DMS153 treated with DMSO at 0.1 percent for 48 hours (cell line): ENCODE data around the gene UNC119.
"Not testable (repeated sequence)": the region's sequence is repeated elsewhere in the genome, so short reads cannot be mapped to it uniquely, and the experiment has no call there.

Experiments used
- DNase-seq: peaks from one replicate; lab custom pipeline; 2025; ENCODE audit not compliant: unreplicated experiment; lab: John Stamatoyannopoulos, UW

UNC119 gene

GRCh38 chr17:28552176-28552999 lies at the start of gene UNC119:
TSS of gene UNC119 (minus strand) at chr17:28552624. CDS start at chr17:28552557, 67 bp downstream.
- peak; percentile 62 for DNase-seq

DNA sequence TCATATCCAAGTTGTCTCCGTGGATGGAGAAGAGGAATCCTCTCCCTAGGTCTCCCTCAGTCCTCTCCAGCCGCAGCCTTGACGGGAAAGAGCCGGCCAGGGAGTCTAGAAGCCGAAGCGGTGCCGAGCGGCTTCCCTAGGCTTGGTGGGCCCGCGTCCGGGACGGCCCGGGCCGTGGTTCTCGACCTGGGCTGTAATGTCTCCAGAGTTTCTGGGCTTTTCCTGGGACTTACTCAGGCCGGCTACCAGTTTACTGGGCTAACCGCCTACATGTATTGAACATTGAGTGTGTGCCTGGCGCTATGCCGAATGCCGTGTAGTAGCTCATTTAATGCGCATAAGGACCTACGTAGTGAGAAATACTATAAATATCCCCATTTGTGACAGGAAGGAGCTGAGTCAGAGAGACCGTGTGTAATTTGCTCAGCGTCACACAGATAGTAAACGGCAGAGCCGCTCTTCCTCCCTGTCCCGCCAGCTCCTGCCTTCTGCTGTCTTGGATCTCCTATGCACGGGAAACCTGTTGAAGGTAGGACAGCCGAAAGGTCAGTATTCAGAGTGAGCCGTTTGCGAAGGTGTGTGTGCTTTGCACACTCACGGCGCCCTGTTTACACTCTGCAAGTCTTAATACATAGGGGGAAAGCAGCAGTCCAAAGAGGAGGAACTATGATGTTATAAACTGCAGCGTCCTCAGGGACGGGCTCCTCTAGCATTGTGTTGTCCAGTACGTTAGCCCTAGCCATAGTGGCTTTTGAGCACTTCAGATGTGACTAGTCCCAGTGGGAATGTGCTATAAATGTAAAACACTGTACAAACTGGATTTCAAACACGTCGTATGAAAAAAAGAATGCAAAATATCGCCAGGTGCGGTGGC lies 47.1 kb upstream of the UNC119 start:
- peak; percentile 61 for DNase-seq

DNA sequence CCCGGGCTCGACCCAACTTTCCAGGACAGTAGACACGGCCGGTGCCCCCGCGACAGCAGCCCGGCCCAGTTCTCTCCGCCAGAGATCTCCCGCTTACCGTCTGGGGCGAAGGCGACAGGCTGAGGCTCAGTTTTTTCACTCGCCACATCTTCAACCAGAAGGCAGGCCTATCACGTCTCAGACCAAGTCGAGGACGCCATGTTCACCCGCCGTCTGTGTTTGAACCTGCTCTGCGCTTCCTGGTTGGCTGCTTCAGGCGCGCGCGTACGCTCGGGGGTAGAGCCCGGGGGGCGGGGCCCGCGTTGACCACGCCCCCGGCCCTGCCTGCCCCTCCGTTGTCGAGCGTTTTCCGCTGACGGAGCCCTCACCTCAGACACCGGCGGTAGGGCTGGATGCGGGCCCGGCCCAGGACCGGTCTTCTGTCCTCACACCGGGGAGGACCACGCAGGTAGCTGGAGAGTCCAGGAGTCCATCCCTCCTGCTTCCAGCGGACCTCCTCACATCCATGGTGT lies 46.4 kb upstream of the UNC119 start, which contains the start of gene SPAG5:
TSS of gene SPAG5 (minus strand) at position 227 of the 512 bp plus-strand sequence. CDS start at position 148, 79 bp downstream.
- peak; percentile 95 for DNase-seq

DNA sequence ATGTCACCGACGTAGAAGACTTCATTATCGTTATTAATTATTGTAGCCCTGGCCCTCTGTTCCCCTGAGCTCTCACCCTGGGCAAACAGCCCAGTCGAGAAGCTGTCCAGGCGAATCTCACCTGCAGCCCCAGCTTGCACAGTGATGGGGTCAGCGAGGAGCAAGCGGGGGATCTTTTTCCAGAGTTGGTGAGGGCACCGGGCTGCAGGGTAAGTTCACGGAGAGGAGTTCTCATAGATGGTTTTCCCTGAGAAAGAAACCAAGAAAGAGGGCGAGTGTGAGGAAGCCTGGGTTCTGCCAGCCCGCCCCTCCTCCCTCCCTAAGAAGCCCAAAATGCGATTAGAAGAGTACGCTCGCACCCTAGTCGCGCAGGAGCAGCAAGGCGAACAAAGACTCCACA lies 46.0 kb upstream of the UNC119 start:
- no peak for DNase-seq

DNA sequence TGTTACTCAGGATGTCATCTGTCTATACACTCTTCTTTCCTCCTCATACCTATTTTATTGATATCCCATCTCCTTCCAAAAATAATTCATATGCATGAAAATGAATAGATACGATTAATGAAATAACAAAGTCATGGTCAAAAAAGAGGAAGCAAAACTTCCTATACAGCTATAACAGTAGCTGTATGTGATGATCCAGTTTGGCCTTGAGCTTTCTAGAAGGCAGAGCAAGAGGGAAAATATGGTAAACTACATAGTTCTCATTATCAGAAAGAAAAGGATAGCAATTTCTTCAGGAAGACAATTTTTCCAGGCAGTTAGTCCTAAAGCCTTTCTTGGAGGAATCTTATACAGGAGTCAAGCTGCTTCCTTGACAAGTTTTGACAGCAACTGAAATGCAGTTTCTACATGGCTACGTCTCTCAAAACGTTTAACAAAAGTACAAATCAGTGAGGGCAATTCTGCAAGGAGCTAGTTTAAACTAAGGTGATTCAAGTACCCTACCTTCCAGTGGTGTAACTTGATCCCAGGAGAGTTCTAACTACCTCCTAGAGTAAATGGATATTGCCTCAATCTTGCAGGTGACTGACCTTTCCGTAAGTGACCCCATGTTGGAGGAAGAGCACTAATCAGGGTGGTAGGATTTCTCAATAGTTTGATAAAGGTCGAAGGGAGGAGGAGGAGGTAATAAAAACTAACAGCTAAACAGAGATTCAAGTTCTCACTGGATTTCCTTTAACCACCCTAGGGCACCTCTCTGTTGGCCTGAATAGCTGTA lies 45.4 kb upstream of the UNC119 start:
- no peak for DNase-seq

DNA sequence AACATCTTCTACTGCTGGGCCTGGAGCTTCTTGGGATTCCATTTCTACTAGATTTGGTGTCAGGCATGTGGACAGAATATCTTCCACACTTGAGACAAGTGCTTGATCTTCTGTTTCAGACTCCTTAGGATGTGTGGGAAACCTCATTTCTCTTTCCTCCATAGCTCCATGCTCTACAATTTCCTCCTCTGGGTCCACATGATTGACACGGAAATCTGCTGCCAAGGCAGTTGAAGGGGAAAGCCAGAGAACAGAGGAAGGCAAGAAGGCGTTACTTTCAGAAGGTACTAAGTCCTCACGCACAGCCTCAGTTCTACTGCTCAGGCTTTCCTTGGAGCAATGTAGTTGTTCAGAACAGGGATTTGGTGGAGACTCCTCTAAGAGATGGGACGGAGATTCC lies 39.8 kb upstream of the UNC119 start:
- DNase-seq = no peak

- no peak for DNase-seq
These were observed 33.4 kb upstream of the UNC119 start for GRCh38 chr17:28585851-28586250.

GRCh38 chr17:28584434-28584833 lies 32.0 kb upstream of the UNC119 start:
- DNase-seq = no peak

DNA sequence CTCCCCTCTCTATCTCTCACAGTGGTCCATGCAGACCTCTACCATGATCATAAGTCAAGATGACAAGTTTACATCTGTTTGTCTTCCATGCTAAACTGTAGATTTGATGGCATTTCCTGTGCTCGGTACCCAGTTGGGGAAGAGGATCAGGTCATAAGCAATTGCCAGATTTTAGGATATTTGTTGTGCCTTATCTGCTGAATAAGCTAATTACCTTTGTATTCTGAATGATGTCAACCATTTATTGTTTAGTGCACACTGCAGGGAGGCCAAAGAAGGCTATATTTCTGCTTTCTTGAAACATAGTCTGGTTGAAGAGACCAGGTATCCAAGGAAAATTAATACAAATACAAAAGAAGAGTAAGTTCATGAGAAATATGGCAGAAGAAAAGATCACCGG lies 30.1 kb upstream of the UNC119 start:
- DNase-seq = no peak

DNA sequence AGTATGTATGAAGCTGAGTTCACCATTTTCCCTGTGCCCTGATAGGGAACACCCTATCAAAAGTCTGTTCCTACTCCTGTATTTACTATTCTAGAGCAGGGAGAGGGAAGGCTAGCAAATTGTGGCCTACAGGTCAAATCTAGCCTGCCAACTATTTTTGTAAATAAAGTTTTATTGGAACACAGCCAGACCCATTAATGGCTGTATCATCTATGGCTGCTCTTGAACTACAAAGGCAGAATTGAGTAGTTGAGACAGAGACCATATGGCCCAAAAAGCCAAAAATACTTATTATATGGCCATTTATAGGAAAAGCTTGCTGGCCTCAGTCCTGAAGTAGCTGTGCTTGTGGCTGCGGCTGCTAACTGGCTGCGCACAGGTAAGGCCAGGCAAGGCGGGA lies 28.5 kb upstream of the UNC119 start:
- no peak for DNase-seq

DNA sequence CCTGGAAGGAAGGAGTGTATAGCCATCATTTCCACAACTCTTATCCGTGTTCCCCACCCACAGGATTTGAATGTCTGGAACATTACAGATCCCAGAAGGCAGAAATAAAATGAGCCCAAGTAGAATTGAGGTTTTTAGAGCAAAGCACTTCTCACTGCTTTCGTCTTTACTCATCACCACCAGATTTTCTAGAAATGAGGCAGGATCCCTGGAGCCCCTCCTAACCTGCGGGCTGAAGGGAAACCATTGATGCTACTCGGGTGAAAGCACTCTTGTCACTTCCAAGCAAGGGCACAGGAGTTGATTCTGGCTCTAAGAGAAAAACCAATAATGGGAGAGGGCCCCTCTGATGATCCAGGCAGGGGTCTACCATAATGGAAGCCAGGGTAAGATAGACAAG lies 27.1 kb upstream of the UNC119 start:
- DNase-seq = no peak

- DNase-seq = no peak
These were observed 26.1 kb upstream of the UNC119 start for GRCh38 chr17:28578246-28579195.

DNA sequence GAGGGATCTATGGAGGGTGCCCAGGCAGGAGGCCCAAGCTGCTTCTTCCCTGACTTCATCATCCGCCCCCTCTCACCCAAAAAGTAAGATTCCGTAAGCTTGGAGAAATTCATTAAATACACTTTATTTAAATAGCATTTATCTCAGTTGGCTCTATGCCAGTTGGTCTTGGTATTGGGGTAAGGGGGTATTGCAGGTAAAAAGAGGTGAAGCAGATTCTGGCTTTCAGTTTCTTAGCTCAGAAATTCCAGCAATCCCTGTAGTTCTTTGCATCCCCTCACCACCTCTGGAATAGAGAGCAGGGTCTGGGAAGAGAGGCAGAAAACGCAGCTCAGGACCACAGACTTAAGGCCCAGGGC lies 25.0 kb upstream of the UNC119 start:
- DNase-seq = no peak

DNA sequence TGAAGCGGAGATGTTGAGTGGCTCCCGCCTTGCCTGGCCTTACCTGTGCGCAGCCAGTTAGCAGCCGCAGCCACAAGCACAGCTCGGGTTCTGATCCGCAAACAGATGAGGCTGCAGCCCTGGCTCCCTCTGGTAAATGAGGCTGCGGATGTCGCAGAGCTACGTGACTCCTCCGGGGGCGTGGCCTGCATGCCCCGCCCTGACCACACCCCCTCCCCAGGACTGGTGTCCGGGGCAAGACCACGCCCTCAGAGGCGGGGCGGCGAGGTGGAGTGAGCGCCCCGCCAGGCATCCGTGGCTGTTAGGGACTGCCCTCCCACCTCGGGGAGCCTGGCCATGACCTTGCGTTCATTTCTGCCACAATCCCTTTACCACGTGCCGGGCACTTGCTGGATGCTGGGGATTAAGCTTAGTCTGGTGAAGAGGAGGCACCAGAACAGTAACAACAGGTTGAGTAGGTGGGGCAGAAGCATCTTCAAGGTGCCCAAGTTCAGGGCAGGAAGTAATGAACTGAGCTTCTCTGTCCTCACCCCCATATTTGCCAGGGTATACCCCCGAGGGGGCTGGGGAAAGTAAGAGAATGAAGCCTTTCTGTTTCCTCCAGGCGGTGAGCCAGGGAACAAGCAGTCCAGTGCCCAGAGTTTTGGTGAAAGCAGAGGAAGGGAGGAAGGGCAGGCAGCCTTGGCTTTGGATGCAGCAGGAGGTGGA lies 24.5 kb upstream of the UNC119 start, which contains the start of gene ALDOC:
TSS of gene ALDOC (minus strand) at position 138 of the 708 bp plus-strand sequence. CDS start 1,363 bp downstream, outside the sequence.
- DNase-seq = peak; percentile 96

DNA sequence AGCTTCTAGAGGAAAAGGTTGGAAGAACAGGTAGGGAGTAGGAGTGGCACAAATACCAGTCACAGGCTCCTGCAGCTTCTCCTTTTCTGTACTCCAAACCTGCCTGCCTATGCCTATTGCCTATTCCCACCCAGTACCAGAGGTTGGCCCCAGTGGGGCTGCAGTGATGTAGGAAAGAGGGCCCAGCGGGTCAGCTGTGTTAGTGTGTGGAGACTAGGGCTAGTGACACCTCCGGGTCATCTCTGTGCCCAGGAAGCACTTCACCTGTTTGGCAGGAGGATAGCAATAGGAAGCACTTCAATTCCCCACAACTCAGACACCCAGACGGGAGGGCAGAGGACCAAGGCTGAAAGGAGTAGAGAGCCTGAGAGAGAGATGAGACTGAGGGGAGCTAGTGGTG lies 23.6 kb upstream of the UNC119 start:
- not testable (repeated sequence) for DNase-seq

GRCh38 chr17:28575126-28575795 lies 22.8 kb upstream of the UNC119 start:
- DNase-seq = no peak

DNA sequence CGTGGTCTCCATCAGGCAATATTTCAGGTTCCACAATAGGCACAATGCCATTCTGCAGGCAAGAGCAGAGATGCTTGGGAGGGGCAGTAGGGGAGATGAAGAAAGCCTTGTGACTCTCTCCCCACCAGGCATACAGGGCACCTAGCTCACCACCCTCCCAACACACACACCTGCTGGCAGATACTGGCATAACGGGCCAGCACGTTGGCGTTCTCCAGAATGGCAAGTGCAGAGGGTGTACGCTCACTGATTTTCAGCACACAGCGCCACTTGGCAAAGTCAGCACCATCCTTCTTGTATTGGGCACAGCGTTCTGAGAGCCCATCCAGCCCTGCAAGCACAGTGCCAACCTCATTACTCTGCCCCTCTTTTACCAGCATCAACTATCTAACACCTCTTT lies 22.1 kb upstream of the UNC119 start:
- DNase-seq = no peak

DNA sequence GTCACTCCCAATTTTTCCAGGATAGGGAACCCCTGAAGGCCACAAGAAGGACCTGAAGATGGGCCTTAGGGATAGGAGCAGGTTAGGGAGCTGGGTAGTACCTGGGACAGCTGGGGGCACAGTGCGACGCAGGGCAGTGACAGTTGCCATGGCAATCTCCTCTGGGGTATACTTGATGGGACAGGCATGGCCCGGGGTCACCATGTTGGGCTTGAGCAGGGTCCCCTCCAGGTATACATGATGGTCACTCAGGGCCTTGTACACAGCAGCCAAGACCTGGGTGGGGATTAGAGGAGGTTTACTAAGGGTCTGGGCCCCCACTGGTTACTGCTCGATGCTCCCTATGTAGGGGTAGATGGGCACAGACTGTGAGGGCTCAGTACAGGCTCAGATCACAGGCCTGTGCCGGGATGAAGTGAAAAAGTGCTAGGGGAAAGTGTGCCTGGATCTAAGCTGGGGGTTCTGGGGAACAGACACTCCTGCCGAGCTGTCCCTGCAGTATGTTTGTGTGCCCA lies 21.6 kb upstream of the UNC119 start:
- no peak for DNase-seq
